ENCODE results near the gene MRTFB.

- TF ChIP-seq CTCF (conservative IDR thresholded peaks at IDR 0.05 in 1 of 2, IDR thresholded peaks at IDR 0.05 in 1 of 2; ENCODE audit: low read depth in 1 of 2, low read length in 2 of 2) (no peak), EZH2 (IDR thresholded peaks at IDR 0.05; ENCODE audit: low read length, missing control alignments) (no peak)
Measured at GRCh38 chr16:14194721-14195120, 123.6 kb downstream of the MRTFB start.

All from fibroblast of lung (primary cell).